Liver (tissue), 10 donors: ENCODE measurements around the gene ACAD9. TPM values are rescaled to one million over a fixed set of nuclear protein-coding genes. Genes with fewer than 3 reads are reported as not detected.

Experiments
- DNase-seq: peaks from one replicate; pipeline ENCODE4 v3.0.0-alpha.2; 2017; ENCODE audit warnings: low spot score
- H3K27ac ChIP-seq, 2 donors: one replicate each; pipeline ENCODE4 v1.7.0; 2013; ENCODE audit warnings: inconsistent platforms in 2 of 2, low read length in 2 of 2, control low read depth in 1 of 2, low read depth in 1 of 2, mild to moderate bottlenecking in 1 of 2
- H3K27me3 ChIP-seq, 4 donors: one replicate each; pipeline versions ENCODE4 v1.6.1 to v1.7.0; 2013; ENCODE audit warnings: low read length in 3 of 4, inconsistent platforms in 1 of 4, mild to moderate bottlenecking in 1 of 4, moderate library complexity in 1 of 4; ENCODE audit not compliant: control insufficient read depth in 4 of 4, insufficient read depth in 4 of 4
- H3K36me3 ChIP-seq, 4 donors: one replicate each; pipeline versions ENCODE4 v1.6.1 to v1.7.0; 2013; ENCODE audit warnings: low read length in 3 of 4, mild to moderate bottlenecking in 3 of 4, low read depth in 1 of 4, moderate library complexity in 1 of 4; ENCODE audit not compliant: control insufficient read depth in 4 of 4, insufficient read depth in 3 of 4
- H3K4me1 ChIP-seq, 4 donors: one replicate each; pipeline versions ENCODE4 v1.6.1 to v1.7.0; 2013; ENCODE audit warnings: low read length in 3 of 4, mild to moderate bottlenecking in 3 of 4, moderate library complexity in 1 of 4; ENCODE audit not compliant: control insufficient read depth in 4 of 4, insufficient read depth in 4 of 4
- H3K4me3 ChIP-seq, 3 donors: one replicate each; pipeline versions ENCODE4 v1.6.1 to v1.7.0; 2013; ENCODE audit warnings: low read length in 3 of 3, control low read depth in 1 of 3, low read depth in 1 of 3, mild to moderate bottlenecking in 1 of 3
- H3K9ac ChIP-seq, 2 donors: one replicate each; pipeline ENCODE4 v1.7.0; 2013; ENCODE audit warnings: low read length in 2 of 2, mild to moderate bottlenecking in 2 of 2, moderate library complexity in 2 of 2, control low read depth in 1 of 2, low read depth in 1 of 2
- H3K9me3 ChIP-seq, 4 donors: one replicate each; pipeline versions ENCODE4 v1.6.1 to v1.7.0; 2013; ENCODE audit warnings: low read length in 3 of 4; ENCODE audit not compliant: control insufficient read depth in 4 of 4
- FOXA1 ChIP-seq: IDR thresholded peaks from 2 replicates; pipeline ENCODE4 v1.6.1; 2016; ENCODE audit warnings: antibody characterized with exemption
- FOXA2 ChIP-seq: IDR thresholded peaks from 2 replicates; pipeline ENCODE4 v1.6.1; 2016; ENCODE audit warnings: antibody characterized with exemption
- GABPA ChIP-seq, 2 donors: IDR thresholded peaks in 1 of 2; conservative IDR thresholded peaks in 1 of 2; 2 replicates each; pipeline ENCODE4 v1.6.1; 2016; ENCODE audit warnings: antibody characterized with exemption in 2 of 2, mild to moderate bottlenecking in 1 of 2, moderate library complexity in 1 of 2
- HNF4A ChIP-seq, 2 donors: conservative IDR thresholded peaks; 2 replicates each; pipeline ENCODE4 v1.6.1; 2016; ENCODE audit warnings: antibody characterized with exemption in 2 of 2, mild to moderate bottlenecking in 2 of 2
- JUND ChIP-seq, 2 donors: IDR thresholded peaks; 2 replicates each; pipeline ENCODE4 v1.6.1; 2016; ENCODE audit warnings: antibody characterized with exemption in 2 of 2
- NR2F2 ChIP-seq: IDR thresholded peaks from 2 replicates; pipeline ENCODE4 v1.6.1; 2016; ENCODE audit warnings: antibody characterized with exemption
- RAD21 ChIP-seq, 2 donors: IDR thresholded peaks; 2 replicates each; pipeline ENCODE4 v1.6.1; 2016; ENCODE audit warnings: antibody characterized with exemption in 2 of 2, mild to moderate bottlenecking in 2 of 2
- RXRA ChIP-seq, 2 donors: IDR thresholded peaks; 2 replicates each; pipeline ENCODE4 v1.6.1; 2017 to 2018; ENCODE audit warnings: antibody characterized with exemption in 2 of 2, mild to moderate bottlenecking in 1 of 2
- SP1 ChIP-seq: IDR thresholded peaks from 2 replicates; pipeline ENCODE4 v1.6.1; 2018; ENCODE audit warnings: antibody characterized with exemption, mild to moderate bottlenecking
- TAF1 ChIP-seq: conservative IDR thresholded peaks from 2 replicates; pipeline ENCODE4 v1.6.1; 2016; ENCODE audit warnings: antibody characterized with exemption, mild to moderate bottlenecking
- YY1 ChIP-seq: IDR thresholded peaks from 2 replicates; pipeline ENCODE4 v1.6.1; 2016; ENCODE audit warnings: antibody characterized with exemption, mild to moderate bottlenecking
- ZBTB33 ChIP-seq: IDR thresholded peaks from 2 replicates; pipeline ENCODE4 v1.6.1; 2016; ENCODE audit warnings: antibody characterized with exemption
- WGBS: extraction: QIAGEN DNeasy Blood & Tissue Kit; methylation state at CpG from one replicate; pipeline ENCODE4 v1.1.7; 2013; 5-methylcytosine and 5-hydroxymethylcytosine counted together
- polyA plus RNA-seq, 2 donors: library from polyadenylated mRNA; stranded (reverse) in 1 of 2; unstranded in 1 of 2; fragments of 200-250 nt in 1 of 2; fragments of >200 nt in 1 of 2; fragmentation: Nextera tagmentation in 1 of 2; extraction: Ambion mirVana in 1 of 2; gene quantifications; one replicate each; pipeline versions ENCODE4 v1.2.1 to v1.2.3, GENCODE V29; 2013 to 2015
- small RNA-seq: library from RNA; depleted of rRNA; stranded (forward); fragments of <200 nt; gene quantifications from one replicate; pipeline ENCODE3, GENCODE V24; 2014
- total RNA-seq, 2 donors: library from RNA; depleted of rRNA; stranded (reverse); fragments of >200 nt; gene quantifications; one replicate each; pipeline ENCODE4 v1.2.3, GENCODE V29; 2014
- donor health status: healthy.
- donor health status: healthy.
- donor health status: healthy.
- donor health status: healthy.
- donor health status: healthy.

Gene ACAD9
- total and polyA plus RNA-seq, 4 donors = 18.3 to 35.8 (median 27.2) TPM

GRCh38 chr3:128956440-128956839 lies 77.0 kb downstream of the ACAD9 start:
- H3K27me3 ChIP-seq = no peaks in the 10 kb centered on the region
- no peak overlapping the region for H3K4me3 ChIP-seq
- no peak for DNase-seq
- no peak for TF ChIP-seq YY1
- TF ChIP-seq FOXA2 = no peak
- no peak for TF ChIP-seq JUND (IDR thresholded peaks at IDR 0.05)
- TF ChIP-seq GABPA (IDR thresholded peaks at IDR 0.05 in 1 of 2, conservative IDR thresholded peaks at IDR 0.05 in 1 of 2) = no peak
- TF ChIP-seq ZBTB33 = no peak
- TF ChIP-seq RAD21 (IDR thresholded peaks at IDR 0.05) = no peak
- no peak for TF ChIP-seq TAF1
- TF ChIP-seq NR2F2 = no peak
- TF ChIP-seq RXRA (IDR thresholded peaks at IDR 0.05) = no peak
- TF ChIP-seq SP1 = no peak
- TF ChIP-seq FOXA1 = no peak
- no peak for TF ChIP-seq HNF4A (conservative IDR thresholded peaks at IDR 0.05)
- no peak overlapping the region for H3K27ac ChIP-seq
- H3K4me1 ChIP-seq = no peaks in the 10 kb centered on the region
- H3K36me3 ChIP-seq = no peaks in the 10 kb centered on the region
- H3K9me3 ChIP-seq = no peaks in the 10 kb centered on the region
- no peak overlapping the region for H3K9ac ChIP-seq
- WGBS = 95% methylated on average over 2 of the region's 2 CpGs

Small RNAs within 50 kb of the gene (small RNA-seq; reads per million reads assigned to genes)
- not detected for gene AC112484.4

Other genes with a start within 250 kb of the ACAD9 start
- 100 to 1,000 TPM; 252 to 407 TPM for gene RPN1, start 228.8 kb upstream of the ACAD9 start, total RNA-seq
- 100 to 1,000 TPM; 132 to 247 TPM for gene RPN1, start 228.8 kb upstream of the ACAD9 start, polyA plus RNA-seq
- 10 to 100 TPM; 34.6 to 39.1 TPM for gene RAB7A, start 153.4 kb upstream of the ACAD9 start, total RNA-seq
- gene RAB7A, start 153.4 kb upstream of the ACAD9 start, polyA plus RNA-seq = 10 to 100 TPM; 87.7 to 90.6 TPM
- gene CFAP92, start 114.5 kb downstream of the ACAD9 start, total RNA-seq = under 1 TPM; 0.05 to 0.25 TPM
- under 1 TPM in 1 of 2 donors, not detected in 1; 0.06 TPM for gene CFAP92, start 114.5 kb downstream of the ACAD9 start, polyA plus RNA-seq
- 1 to 10 TPM in 1 of 2 donors, under 1 TPM in 1; 0.14 to 1.0 TPM for gene EFCC1, start 121.7 kb downstream of the ACAD9 start, total RNA-seq
- under 1 TPM; 0.08 to 0.33 TPM for gene EFCC1, start 121.7 kb downstream of the ACAD9 start, polyA plus RNA-seq
- gene GP9, start 181.2 kb downstream of the ACAD9 start, total RNA-seq = 10 to 100 TPM in 1 of 2 donors, not detected in 1; 12.0 TPM
- gene GP9, start 181.2 kb downstream of the ACAD9 start, polyA plus RNA-seq = under 1 TPM in 1 of 2 donors, not detected in 1; 0.16 TPM
- 10 to 100 TPM; 20.7 to 58.1 TPM for gene RAB43, start 242.2 kb downstream of the ACAD9 start, total RNA-seq
- 10 to 100 TPM; 13.4 to 32.4 TPM for gene RAB43, start 242.2 kb downstream of the ACAD9 start, polyA plus RNA-seq